Mesenchymal stem cell (in vitro differentiated cells and primary cell): ENCODE data around the gene NUTM1.
"Not testable (repeated sequence)": the region's sequence is repeated elsewhere in the genome, so short reads cannot be mapped to it uniquely, and the experiment has no call there.

Experiments used
- DNase-seq: peaks from one replicate; pipeline ENCODE4 v3.0.0-alpha.2; 2013
- H2AFZ ChIP-seq: one replicate; pipeline ENCODE4 v1.6.1; 2013; ENCODE audit warnings: low read depth, mild to moderate bottlenecking, control low read depth, inconsistent platforms, low read length, moderate library complexity
- H2AK5ac ChIP-seq: 2 replicates; pipeline ENCODE4 v1.6.1; 2013; ENCODE audit warnings: low read length, moderate library complexity, mild to moderate bottlenecking, inconsistent platforms; ENCODE audit not compliant: severe bottlenecking
- H2BK120ac ChIP-seq: one replicate; pipeline ENCODE4 v1.6.1; 2013; ENCODE audit warnings: low read depth, mild to moderate bottlenecking, inconsistent platforms, low read length, moderate library complexity
- H2BK12ac ChIP-seq, 2 experiments: one replicate each; pipeline ENCODE4 v1.6.1; 2013; ENCODE audit warnings: inconsistent platforms in 2 of 2, low read length in 2 of 2, mild to moderate bottlenecking in 2 of 2, moderate library complexity in 2 of 2, control low read depth in 1 of 2
- H2BK15ac ChIP-seq: one replicate; pipeline ENCODE4 v1.6.1; 2013; ENCODE audit warnings: mild to moderate bottlenecking, low read depth, inconsistent platforms; ENCODE audit not compliant: poor library complexity, severe bottlenecking
- H2BK5ac ChIP-seq: 2 replicates; pipeline ENCODE4 v1.6.1; 2013; ENCODE audit warnings: low read depth, mild to moderate bottlenecking, low read length, control low read depth, inconsistent platforms; ENCODE audit not compliant: poor library complexity, severe bottlenecking
- H3K14ac ChIP-seq, 2 experiments: one replicate each; pipeline ENCODE4 v1.6.1; 2013; ENCODE audit warnings: inconsistent platforms in 2 of 2, low read length in 2 of 2, control low read depth in 1 of 2, mild to moderate bottlenecking in 1 of 2, moderate library complexity in 1 of 2
- H3K18ac ChIP-seq, 2 experiments: one replicate each; pipeline ENCODE4 v1.6.1; 2013; ENCODE audit warnings: inconsistent platforms in 2 of 2, low read length in 2 of 2, control low read depth in 1 of 2, low read depth in 1 of 2, mild to moderate bottlenecking in 1 of 2
- H3K23ac ChIP-seq, 2 experiments: one replicate each; pipeline ENCODE4 v1.6.1; 2013; ENCODE audit warnings: inconsistent platforms in 2 of 2, low read length in 2 of 2, mild to moderate bottlenecking in 2 of 2, moderate library complexity in 2 of 2, control low read depth in 1 of 2
- H3K27ac ChIP-seq: 2 replicates; pipeline ENCODE4 v1.5.1; 2013; ENCODE audit warnings: mild to moderate bottlenecking, moderate library complexity, low read length, control low read depth, inconsistent platforms; ENCODE audit not compliant: poor library complexity, severe bottlenecking
- H3K27me3 ChIP-seq, 2 experiments: 2 replicates each; pipeline versions ENCODE4 v1.6.1 to v1.7.0; 2013; ENCODE audit warnings: low read length in 2 of 2, mild to moderate bottlenecking in 2 of 2, moderate library complexity in 2 of 2, control low read depth in 1 of 2, inconsistent platforms in 1 of 2; ENCODE audit not compliant: control insufficient read depth in 1 of 2, insufficient read depth in 1 of 2
- H3K36me3 ChIP-seq, 2 experiments: 2 replicates each; pipeline versions ENCODE4 v1.6.1 to v1.7.0; 2013; ENCODE audit warnings: low read length in 2 of 2, control low read depth in 1 of 2, inconsistent platforms in 1 of 2, low read depth in 1 of 2, mild to moderate bottlenecking in 1 of 2; ENCODE audit not compliant: insufficient read depth in 2 of 2, control insufficient read depth in 1 of 2
- H3K4ac ChIP-seq, 2 experiments: one replicate each; pipeline ENCODE4 v1.6.1; 2013; ENCODE audit warnings: inconsistent platforms in 2 of 2, low read length in 2 of 2, mild to moderate bottlenecking in 2 of 2, moderate library complexity in 2 of 2, control low read depth in 1 of 2, low read depth in 1 of 2
- H3K4me1 ChIP-seq: 2 replicates; pipeline ENCODE4 v1.6.1; 2013; ENCODE audit warnings: low read depth, low read length, control low read depth; ENCODE audit not compliant: control insufficient read depth, insufficient read depth
- H3K4me2 ChIP-seq: 2 replicates; pipeline ENCODE4 v1.6.1; 2013; ENCODE audit warnings: low read length, mild to moderate bottlenecking, inconsistent platforms; ENCODE audit not compliant: poor library complexity, severe bottlenecking
- H3K4me3 ChIP-seq, 2 experiments: 2 replicates each; pipeline versions ENCODE4 v1.5.1 to v1.7.0; 2013; ENCODE audit warnings: low read length in 2 of 2, mild to moderate bottlenecking in 2 of 2, control low read depth in 1 of 2, low read depth in 1 of 2; ENCODE audit not compliant: insufficient read depth in 1 of 2
- H3K79me1 ChIP-seq: replicated peaks from 2 replicates; pipeline ENCODE4 v1.6.1; 2013; ENCODE audit warnings: mild to moderate bottlenecking, control low read depth, low read length, inconsistent platforms; ENCODE audit not compliant: poor library complexity, severe bottlenecking
- H3K9ac ChIP-seq: 2 replicates; pipeline ENCODE4 v1.7.0; 2013; ENCODE audit warnings: mild to moderate bottlenecking, low read length, moderate library complexity
- H3K9me3 ChIP-seq: 2 replicates; pipeline ENCODE4 v1.7.0; 2013; ENCODE audit warnings: mild to moderate bottlenecking, low read length; ENCODE audit not compliant: control insufficient read depth
- H4K8ac ChIP-seq: one replicate; pipeline ENCODE4 v1.6.1; 2013; ENCODE audit warnings: inconsistent platforms, mild to moderate bottlenecking, low read length, moderate library complexity
- H4K91ac ChIP-seq: one replicate; pipeline ENCODE4 v1.6.1; 2013; ENCODE audit warnings: mild to moderate bottlenecking, low read length, inconsistent platforms
- WGBS: methylation state at CpG from one replicate; pipeline ENCODE4 v1.1.7; 2013; ENCODE audit warnings: mixed read lengths; 5-methylcytosine and 5-hydroxymethylcytosine counted together

Gene NUTM1

DNA sequence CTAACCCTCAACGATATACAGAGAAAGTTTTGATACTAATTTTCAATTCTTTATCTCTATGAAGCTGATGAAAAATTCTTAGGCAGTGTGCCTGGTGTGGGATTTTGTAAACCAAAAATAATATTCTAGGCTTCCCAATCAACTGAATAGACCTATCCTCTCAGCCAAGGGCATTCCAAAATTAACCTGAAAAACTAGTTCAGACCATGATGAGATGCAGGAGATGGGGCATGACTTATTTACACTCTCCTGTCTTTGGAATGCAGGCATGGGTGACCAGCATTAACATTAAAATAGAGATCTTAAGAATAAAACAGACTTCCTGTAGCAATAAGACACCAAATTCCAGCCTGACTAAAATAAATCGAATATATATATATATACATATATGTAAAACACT lies 31.7 kb downstream of the NUTM1 start:
- Histone ChIP-seq H2BK15ac (no peak overlapping the region), H3K27me3 (no peaks in the 10 kb centered on the region), H3K36me3 (peaks cover 0 to 3% of the 10 kb centered on the region in 2 experiments), H3K4ac (no peak overlapping the region), H2AFZ (no peak overlapping the region), H3K9ac (no peak overlapping the region), H3K9me3 (peaks cover 5% of the 10 kb centered on the region), H3K27ac (no peak overlapping the region), H2BK120ac (no peak overlapping the region), H3K4me3 (no peak overlapping the region), H3K79me1 (no peaks in the 10 kb centered on the region), H2BK5ac (no peak overlapping the region), H3K14ac (no peak overlapping the region), H2BK12ac (no peak overlapping the region), H3K4me2 (no peak overlapping the region), H4K91ac (no peak overlapping the region), H3K23ac (no peak overlapping the region), H3K4me1 (no peaks in the 10 kb centered on the region), H3K18ac (no peak overlapping the region), H2AK5ac (no peak overlapping the region), H4K8ac (no peak overlapping the region)
- WGBS: no CpG with 5 or more reads among the region's 2 CpGs
- DNase-seq: no peak

DNA sequence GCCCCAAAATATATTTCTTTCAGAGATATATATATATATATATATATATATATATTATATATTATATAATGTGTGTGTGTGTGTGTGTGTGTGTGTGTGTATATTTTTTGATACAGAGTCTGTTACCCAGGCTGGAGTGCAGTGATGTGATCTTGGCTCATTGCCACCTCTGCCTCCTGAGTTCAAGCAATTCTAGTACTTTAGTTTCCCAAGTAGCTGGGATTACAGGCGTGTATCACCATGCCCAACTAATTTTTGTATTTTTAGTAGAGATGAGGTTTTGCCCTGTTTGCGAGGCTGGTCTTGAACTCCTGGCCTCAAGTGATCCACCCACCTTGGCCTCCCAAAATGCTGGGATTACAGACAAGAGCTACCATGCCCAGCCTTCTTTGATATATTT lies 32.4 kb downstream of the NUTM1 start:
- not testable (repeated sequence) for H3K18ac ChIP-seq, H3K27me3 ChIP-seq, H3K36me3 ChIP-seq, H3K9me3 ChIP-seq, H2BK12ac ChIP-seq, H3K4me1 ChIP-seq, H3K27ac ChIP-seq, DNase-seq, H3K14ac ChIP-seq, H2BK5ac ChIP-seq, H2BK120ac ChIP-seq, H3K4ac ChIP-seq, H3K79me1 ChIP-seq, H2AFZ ChIP-seq, H4K91ac ChIP-seq, H3K4me2 ChIP-seq, H2AK5ac ChIP-seq, H3K9ac ChIP-seq, H3K23ac ChIP-seq, H3K4me3 ChIP-seq, H2BK15ac ChIP-seq, H4K8ac ChIP-seq
- 100% methylated on average over 1 of the region's 2 CpGs for WGBS

DNA sequence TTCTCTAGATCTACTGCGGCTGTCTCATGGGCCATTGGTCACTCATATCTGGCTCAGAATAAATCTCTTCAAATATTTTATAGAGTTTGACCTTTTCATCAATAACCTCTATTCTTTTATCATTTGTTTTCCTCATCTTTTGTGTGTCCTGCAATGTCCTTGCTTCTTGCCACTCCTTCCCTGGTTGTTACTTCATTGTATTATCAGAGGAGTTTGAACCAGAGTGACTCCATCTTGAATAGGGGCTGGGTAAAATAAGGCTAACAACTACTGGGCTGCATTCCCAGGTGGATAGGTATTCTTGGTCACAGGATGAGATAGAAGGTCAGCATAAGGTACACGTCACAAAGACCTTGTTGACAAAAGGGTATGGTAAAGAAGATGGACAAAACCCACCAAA lies 33.7 kb downstream of the NUTM1 start:
- H3K4me1 ChIP-seq: no peaks in the 10 kb centered on the region
- WGBS: 83% methylated on average over 2 of the region's 2 CpGs
- no peaks in the 10 kb centered on the region for H3K79me1 ChIP-seq
- no peak overlapping the region for H3K9ac ChIP-seq
- no peak overlapping the region for H2BK120ac ChIP-seq
- H4K91ac ChIP-seq: no peak overlapping the region
- H2AK5ac ChIP-seq: no peak overlapping the region
- no peak overlapping the region for H3K4me2 ChIP-seq
- H2BK5ac ChIP-seq: no peak overlapping the region
- no peak overlapping the region for H3K18ac ChIP-seq
- H3K27me3 ChIP-seq: no peaks in the 10 kb centered on the region
- DNase-seq: no peak
- H3K14ac ChIP-seq: no peak overlapping the region
- no peak overlapping the region for H4K8ac ChIP-seq
- no peak overlapping the region for H3K23ac ChIP-seq
- no peak overlapping the region for H2BK12ac ChIP-seq
- H3K4ac ChIP-seq: no peak overlapping the region
- no peak overlapping the region for H3K27ac ChIP-seq
- peaks cover 0 to 3% of the 10 kb centered on the region in 2 experiments for H3K36me3 ChIP-seq
- peaks cover 1% of the 10 kb centered on the region for H3K9me3 ChIP-seq
- no peak overlapping the region for H2BK15ac ChIP-seq
- H3K4me3 ChIP-seq: no peak overlapping the region
- no peak overlapping the region for H2AFZ ChIP-seq

DNA sequence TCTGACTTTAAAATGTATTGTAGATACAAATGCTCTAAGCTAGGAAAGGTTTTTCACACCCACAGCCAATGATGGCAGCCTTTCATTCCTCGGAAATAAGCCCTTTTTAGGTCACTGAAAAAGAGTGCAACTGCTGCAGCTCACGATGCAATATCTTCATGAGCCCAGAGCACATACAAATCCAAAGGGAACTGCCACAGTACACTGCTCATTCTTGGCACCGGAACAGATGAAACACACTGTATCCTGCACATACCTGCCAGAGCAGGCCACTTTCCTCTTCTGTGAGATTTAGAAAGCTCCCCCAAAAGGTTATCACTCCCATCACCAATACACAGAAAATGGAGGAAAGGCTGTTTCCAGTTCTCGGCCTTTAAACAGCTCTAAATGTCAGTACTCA lies 37.4 kb downstream of the NUTM1 start:
- not testable (repeated sequence) for H3K14ac ChIP-seq, H3K9ac ChIP-seq, H3K4me2 ChIP-seq, H4K8ac ChIP-seq, H2BK15ac ChIP-seq, H3K27ac ChIP-seq, H3K36me3 ChIP-seq, H4K91ac ChIP-seq, H2AK5ac ChIP-seq, H2AFZ ChIP-seq, H3K4me3 ChIP-seq, H3K9me3 ChIP-seq, DNase-seq, H3K23ac ChIP-seq, H3K4ac ChIP-seq, H3K79me1 ChIP-seq, H3K27me3 ChIP-seq, H2BK120ac ChIP-seq, H2BK12ac ChIP-seq, H3K4me1 ChIP-seq, H2BK5ac ChIP-seq, H3K18ac ChIP-seq
- WGBS: 97% methylated on average over 3 of the region's 4 CpGs
